HepG2 (cell line): ENCODE results near the gene IKZF3. TPM values are rescaled to one million over a fixed set of nuclear protein-coding genes. Genes with fewer than 3 reads are reported as not detected.

ENCODE experiments used
- AGO1 ChIP-seq: fragments of 200-400 bp; formaldehyde crosslinking; IDR thresholded peaks from 2 replicates; pipeline ENCODE4 v1.6.1; 2017; ENCODE audit warnings: mild to moderate bottlenecking, low read depth, low read length, moderate library complexity; ENCODE audit not compliant: poor library complexity, severe bottlenecking
- CBX2 ChIP-seq, 2 experiments: fragments of 200-600 bp in 1 of 2; sonication (generic); formaldehyde crosslinking in 1 of 2; IDR thresholded peaks; 2 replicates each; pipeline versions ENCODE4 v1.7.0 to v1.8.1; 2018 to 2022; ENCODE audit warnings: low read depth in 2 of 2, low read length in 1 of 2, mild to moderate bottlenecking in 1 of 2, missing genetic modification reagents in 1 of 2
- CREB1 ChIP-seq, 2 experiments: fragments of 450-650 bp in 1 of 2; IDR thresholded peaks; 2 replicates each; pipeline ENCODE4 v1.6.1; 2016 to 2017; ENCODE audit warnings: control low read depth in 1 of 2, mild to moderate bottlenecking in 1 of 2, missing compliant biosample characterization in 1 of 2, missing genetic modification characterization in 1 of 2
- FOXM1 ChIP-seq: sonication (generic); formaldehyde crosslinking; IDR thresholded peaks from 2 replicates; pipeline ENCODE4 v1.5.0; 2020; ENCODE audit warnings: missing genetic modification reagents
- GATA4 ChIP-seq: sonication (generic); IDR thresholded peaks from 2 replicates; pipeline ENCODE4 v1.6.1; 2016; ENCODE audit warnings: antibody characterized with exemption, low read depth, borderline replicate concordance
- LBX2 ChIP-seq: sonication (generic); formaldehyde crosslinking; IDR thresholded peaks from 2 replicates; pipeline ENCODE4 v1.5.0; 2020; ENCODE audit warnings: missing genetic modification reagents, mild to moderate bottlenecking, borderline replicate concordance
- MXI1 ChIP-seq: IDR thresholded peaks from 3 replicates; pipeline ENCODE4 v1.6.1; 2012; ENCODE audit warnings: low read depth, low read length, inconsistent platforms, borderline replicate concordance
- NR2F2 ChIP-seq: IDR thresholded peaks from 2 replicates; pipeline ENCODE4 v1.6.1; 2012; ENCODE audit warnings: low read depth, inconsistent platforms, borderline replicate concordance
- SRSF4 ChIP-seq: fragments of 200-400 bp; formaldehyde crosslinking; IDR thresholded peaks from one replicate; pipeline ENCODE4 v1.6.1; 2018; ENCODE audit warnings: mild to moderate bottlenecking, low read depth, low read length, moderate library complexity; ENCODE audit not compliant: poor library complexity, severe bottlenecking
- ZBTB2 ChIP-seq: sonication (generic); formaldehyde crosslinking; IDR thresholded peaks from 2 replicates; pipeline ENCODE4 v1.8.0; 2022; ENCODE audit warnings: low read depth, missing genetic modification reagents
- ZNF335 ChIP-seq: sonication (generic); formaldehyde crosslinking; IDR thresholded peaks from 2 replicates; pipeline ENCODE4 v1.4.0; 2020; ENCODE audit warnings: missing genetic modification reagents
- ZNF552 ChIP-seq: sonication (generic); formaldehyde crosslinking; IDR thresholded peaks from 2 replicates; pipeline ENCODE4 v1.9.0; 2022; ENCODE audit warnings: missing genetic modification reagents, mild to moderate bottlenecking, borderline replicate concordance
- ZNF629 ChIP-seq: sonication (generic); formaldehyde crosslinking; conservative IDR thresholded peaks from 2 replicates; pipeline ENCODE4 v1.5.0; 2020; ENCODE audit warnings: missing genetic modification reagents
- ZNF746 ChIP-seq: sonication (generic); formaldehyde crosslinking; IDR thresholded peaks from 2 replicates; pipeline ENCODE4 v1.8.0; 2022; ENCODE audit warnings: mild to moderate bottlenecking, missing genetic modification reagents
- polyA plus RNA-seq, 8 experiments: library from polyadenylated mRNA; depleted of rRNA in 3 of 8; stranded (reverse) in 7 of 8; unstranded in 1 of 8; fragments of >200 nt; fragmentation: Illumina TruSeq in 4 of 8; extraction: Trizol in 4 of 8; gene quantifications; 2 replicates each; pipeline versions ENCODE4 v1.2.1 to v1.2.3, GENCODE V29; 2011 to 2016; ENCODE audit warnings: low read depth in 4 of 8, missing spikeins in 1 of 8, mixed read lengths in 1 of 8; ENCODE audit not compliant: insufficient read depth in 1 of 8
- total RNA-seq, 5 experiments: library from RNA; depleted of rRNA; stranded (reverse); fragments of >200 nt; fragmentation: Illumina TruSeq; extraction: Trizol; gene quantifications; 2 replicates each; pipeline ENCODE4 v1.2.3, GENCODE V29; 2016; ENCODE audit warnings: low read depth in 1 of 5
- TF ChIP-seq, protein P1 (sequence below): sonication (generic); formaldehyde crosslinking; IDR thresholded peaks from 2 replicates; pipeline ENCODE4 v1.8.1; 2023; ENCODE audit warnings: mild to moderate bottlenecking, missing genetic modification reagents
- TF ChIP-seq, protein P2 (sequence below): IDR thresholded peaks from 2 replicates; pipeline ENCODE4 v1.6.1; 2016; ENCODE audit warnings: low read depth, borderline replicate concordance
- TF ChIP-seq, protein P3 (sequence below): IDR thresholded peaks from 2 replicates; pipeline ENCODE4 v1.6.1; 2016; ENCODE audit warnings: missing genetic modification reagents, missing compliant biosample characterization
- TF ChIP-seq, protein P4 (sequence below): sonication (generic); formaldehyde crosslinking; IDR thresholded peaks from 2 replicates; pipeline ENCODE4 v1.4.0; 2020; ENCODE audit warnings: mild to moderate bottlenecking, missing genetic modification reagents
- TF ChIP-seq, protein P5 (sequence below): sonication (generic); formaldehyde crosslinking; IDR thresholded peaks from 2 replicates; pipeline ENCODE4 v1.4.0; 2020; ENCODE audit warnings: missing genetic modification reagents

The IKZF3 gene
- total and polyA plus RNA-seq, 2 of the 13 experiments (the other 11 are each of a cell fraction or from before 2014, with no cell fraction given) = not detected

GRCh38 chr17:39863918-39864746, at the start of gene IKZF3 (continued):
- TF ChIP-seq, protein P1, sequence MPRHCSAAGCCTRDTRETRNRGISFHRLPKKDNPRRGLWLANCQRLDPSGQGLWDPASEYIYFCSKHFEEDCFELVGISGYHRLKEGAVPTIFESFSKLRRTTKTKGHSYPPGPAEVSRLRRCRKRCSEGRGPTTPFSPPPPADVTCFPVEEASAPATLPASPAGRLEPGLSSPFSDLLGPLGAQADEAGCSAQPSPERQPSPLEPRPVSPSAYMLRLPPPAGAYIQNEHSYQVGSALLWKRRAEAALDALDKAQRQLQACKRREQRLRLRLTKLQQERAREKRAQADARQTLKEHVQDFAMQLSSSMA (CRISPR knock-in tag) = peak; percentile 95; the same call in 1 of the 2 replicates
- peak; percentile 94 for TF ChIP-seq ZNF746 (CRISPR knock-in tag)
- TF ChIP-seq ZNF335 (CRISPR knock-in tag) = peak; percentile 85
- peak; percentile 88; the same call in 1 of the 2 replicates for TF ChIP-seq ZNF552 (CRISPR knock-in tag)
- peak; percentile 65 for TF ChIP-seq ZNF629 (CRISPR knock-in tag)
- TF ChIP-seq, protein P2, sequence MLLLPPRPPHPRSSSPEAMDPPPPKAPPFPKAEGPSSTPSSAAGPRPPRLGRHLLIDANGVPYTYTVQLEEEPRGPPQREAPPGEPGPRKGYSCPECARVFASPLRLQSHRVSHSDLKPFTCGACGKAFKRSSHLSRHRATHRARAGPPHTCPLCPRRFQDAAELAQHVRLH (CRISPR knock-in tag) = peak; percentile 97
- TF ChIP-seq, protein P3, sequence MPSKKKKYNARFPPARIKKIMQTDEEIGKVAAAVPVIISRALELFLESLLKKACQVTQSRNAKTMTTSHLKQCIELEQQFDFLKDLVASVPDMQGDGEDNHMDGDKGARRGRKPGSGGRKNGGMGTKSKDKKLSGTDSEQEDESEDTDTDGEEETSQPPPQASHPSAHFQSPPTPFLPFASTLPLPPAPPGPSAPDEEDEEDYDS (CRISPR knock-in tag) = peak; percentile 53; the same call in 1 of the 2 replicates
- TF ChIP-seq, protein P4, sequence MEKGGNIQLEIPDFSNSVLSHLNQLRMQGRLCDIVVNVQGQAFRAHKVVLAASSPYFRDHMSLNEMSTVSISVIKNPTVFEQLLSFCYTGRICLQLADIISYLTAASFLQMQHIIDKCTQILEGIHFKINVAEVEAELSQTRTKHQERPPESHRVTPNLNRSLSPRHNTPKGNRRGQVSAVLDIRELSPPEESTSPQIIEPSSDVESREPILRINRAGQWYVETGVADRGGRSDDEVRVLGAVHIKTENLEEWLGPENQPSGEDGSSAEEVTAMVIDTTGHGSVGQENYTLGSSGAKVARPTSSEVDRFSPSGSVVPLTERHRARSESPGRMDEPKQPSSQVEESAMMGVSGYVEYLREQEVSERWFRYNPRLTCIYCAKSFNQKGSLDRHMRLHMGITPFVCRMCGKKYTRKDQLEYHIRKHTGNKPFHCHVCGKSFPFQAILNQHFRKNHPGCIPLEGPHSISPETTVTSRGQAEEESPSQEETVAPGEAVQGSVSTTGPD (CRISPR knock-in tag) = 0 out of 2 replicates have a peak, but pooled peaks have one; percentile 51
- TF ChIP-seq, protein P5, sequence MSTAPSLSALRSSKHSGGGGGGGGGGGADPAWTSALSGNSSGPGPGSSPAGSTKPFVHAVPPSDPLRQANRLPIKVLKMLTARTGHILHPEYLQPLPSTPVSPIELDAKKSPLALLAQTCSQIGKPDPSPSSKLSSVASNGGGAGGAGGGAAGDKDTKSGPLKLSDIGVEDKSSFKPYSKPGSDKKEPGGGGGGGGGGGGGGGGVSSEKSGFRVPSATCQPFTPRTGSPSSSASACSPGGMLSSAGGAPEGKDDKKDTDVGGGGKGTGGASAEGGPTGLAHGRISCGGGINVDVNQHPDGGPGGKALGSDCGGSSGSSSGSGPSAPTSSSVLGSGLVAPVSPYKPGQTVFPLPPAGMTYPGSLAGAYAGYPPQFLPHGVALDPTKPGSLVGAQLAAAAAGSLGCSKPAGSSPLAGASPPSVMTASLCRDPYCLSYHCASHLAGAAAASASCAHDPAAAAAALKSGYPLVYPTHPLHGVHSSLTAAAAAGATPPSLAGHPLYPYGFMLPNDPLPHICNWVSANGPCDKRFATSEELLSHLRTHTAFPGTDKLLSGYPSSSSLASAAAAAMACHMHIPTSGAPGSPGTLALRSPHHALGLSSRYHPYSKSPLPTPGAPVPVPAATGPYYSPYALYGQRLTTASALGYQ (CRISPR knock-in tag) = peak; percentile 86
- no peak for TF ChIP-seq CREB1 (IDR thresholded peaks at IDR 0.05)
- TF ChIP-seq CREB1 (CRISPR knock-in tag; IDR thresholded peaks at IDR 0.05) = no peak; the same call in 1 of the 2 replicates
- TF ChIP-seq LBX2 (CRISPR knock-in tag) = peak; percentile 95; the same call in 1 of the 2 replicates
- peak; percentile 14 for TF ChIP-seq CBX2 (IDR thresholded peaks at IDR 0.05; ENCODE audit: low read depth, low read length)
- peak; percentile 99 for TF ChIP-seq CBX2 (CRISPR knock-in tag; IDR thresholded peaks at IDR 0.05; ENCODE audit: low read depth)
- TF ChIP-seq GATA4 = no peak
- no peak for TF ChIP-seq NR2F2
- peak; percentile 62; the same call in 1 of the 3 replicates for TF ChIP-seq MXI1
- peak; percentile 68; the same call in 1 of the 2 replicates for TF ChIP-seq FOXM1 (CRISPR knock-in tag)
- TF ChIP-seq SRSF4 = no peak
- no peak for TF ChIP-seq AGO1
- peak; percentile 82 for TF ChIP-seq ZBTB2 (CRISPR knock-in tag)
